ENCODE results near the gene CC2D2B.

DNA sequence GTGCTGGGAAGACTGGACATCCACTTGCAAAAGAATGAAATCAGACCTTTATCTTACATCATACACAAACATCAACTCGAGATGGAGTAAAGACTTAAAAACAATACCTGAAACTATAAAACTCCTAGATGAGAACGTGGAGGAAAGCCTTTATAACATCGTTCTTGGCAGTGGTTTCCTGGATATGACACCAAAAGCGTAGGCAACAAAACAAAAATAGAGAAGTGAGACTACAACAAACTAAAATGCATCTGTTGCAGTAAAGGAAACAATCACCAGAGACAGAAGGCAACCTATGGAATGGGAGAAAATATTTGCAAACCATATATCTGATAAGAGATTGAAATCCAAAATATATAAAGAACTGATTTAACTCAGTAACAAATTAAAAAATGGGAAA, 33.3 kb downstream of the CC2D2B start:
- TF ChIP-seq CTCF (IDR thresholded peaks at IDR 0.05) = no peak
- TF ChIP-seq REST (IDR thresholded peaks at IDR 0.05; ENCODE audit: insufficient read depth in 1 of 2, low read depth in 2 of 2, low read length in 1 of 2) = no peak

Data from Panc1 (cell line).